Chondrocyte (in vitro differentiated cells): ENCODE data around the gene TEX261. TPM values are rescaled to one million over a fixed set of nuclear protein-coding genes. Genes with fewer than 3 reads are reported as not detected.

Experiments used
- DNase-seq: peaks from one replicate; pipeline ENCODE4 v3.0.0; 2021; ENCODE audit warnings: mixed read lengths, low spot score
- H3K27ac Mint-ChIP-seq: one replicate; pipeline ENCODE4 v1.8.0; 2021; ENCODE audit warnings: mild to moderate bottlenecking, moderate library complexity, mixed read lengths; ENCODE audit not compliant: unreplicated experiment
- H3K27me3 Mint-ChIP-seq: 2 replicates; pipeline ENCODE4 v1.8.0; 2021; ENCODE audit warnings: low read depth, mixed read lengths
- H3K36me3 Mint-ChIP-seq: 2 replicates; pipeline ENCODE4 v1.8.0; 2021; ENCODE audit warnings: low read depth, mixed read lengths
- H3K4me1 Mint-ChIP-seq: 2 replicates; pipeline ENCODE4 v1.8.0; 2021; ENCODE audit warnings: low read depth, mild to moderate bottlenecking, mixed read lengths
- H3K4me3 Mint-ChIP-seq: one replicate; pipeline ENCODE4 v1.8.0; 2021; ENCODE audit warnings: mild to moderate bottlenecking, moderate library complexity, mixed read lengths; ENCODE audit not compliant: unreplicated experiment
- H3K9me3 Mint-ChIP-seq: 2 replicates; pipeline ENCODE4 v1.8.0; 2021; ENCODE audit warnings: low read depth, mixed read lengths
- CTCF ChIP-seq: fragments of 200-600 bp; sonication (generic); IDR thresholded peaks from 2 replicates; pipeline ENCODE4 v1.5.0; 2021; ENCODE audit warnings: antibody characterized with exemption, mild to moderate bottlenecking, moderate library complexity
- total RNA-seq: library from RNA; stranded (reverse); gene quantifications from 3 replicates; pipeline ENCODE4 v1.2.1, GENCODE V29; 2021

Gene TEX261
- total RNA-seq, 1 donor from 2014 or later, result 54.1 TPM

GRCh38 chr2:71005271-71006202 lies 10.9 kb upstream of the TEX261 start:
- DNase-seq, result no peak
- H3K27ac Mint-ChIP-seq, result no peak overlapping the region
- no peaks in the 10 kb centered on the region for H3K36me3 Mint-ChIP-seq
- H3K9me3 Mint-ChIP-seq, result no peaks in the 10 kb centered on the region
- TF ChIP-seq CTCF, result no peak
- H3K4me3 Mint-ChIP-seq, result no peak overlapping the region
- H3K27me3 Mint-ChIP-seq, result peaks cover 25% of the 10 kb centered on the region
- peaks cover 7% of the 10 kb centered on the region for H3K4me1 Mint-ChIP-seq

- no peaks in the 10 kb centered on the region for H3K9me3 Mint-ChIP-seq
- H3K4me3 Mint-ChIP-seq, result no peak overlapping the region
- H3K4me1 Mint-ChIP-seq, result peaks cover 8% of the 10 kb centered on the region
- H3K27ac Mint-ChIP-seq, result no peak overlapping the region
- peaks cover 19% of the 10 kb centered on the region for H3K27me3 Mint-ChIP-seq
- no peak for DNase-seq
- TF ChIP-seq CTCF, result no peak
- no peaks in the 10 kb centered on the region for H3K36me3 Mint-ChIP-seq
Observed at GRCh38 chr2:71004857-71005256, 10.2 kb upstream of the TEX261 start.

GRCh38 chr2:71003966-71004755 lies 9.5 kb upstream of the TEX261 start:
- DNase-seq, result no peak
- no peaks in the 10 kb centered on the region for H3K9me3 Mint-ChIP-seq
- H3K4me3 Mint-ChIP-seq, result no peak overlapping the region
- peaks cover 8% of the 10 kb centered on the region for H3K4me1 Mint-ChIP-seq
- no peak overlapping the region for H3K27ac Mint-ChIP-seq
- H3K36me3 Mint-ChIP-seq, result no peaks in the 10 kb centered on the region
- TF ChIP-seq CTCF, result no peak
- H3K27me3 Mint-ChIP-seq, result peaks cover 17% of the 10 kb centered on the region

- no peak overlapping the region for H3K4me3 Mint-ChIP-seq
- H3K4me1 Mint-ChIP-seq, result peaks cover 8% of the 10 kb centered on the region
- no peak for DNase-seq
- H3K9me3 Mint-ChIP-seq, result no peaks in the 10 kb centered on the region
- H3K27ac Mint-ChIP-seq, result no peak overlapping the region
- TF ChIP-seq CTCF, result no peak
- H3K27me3 Mint-ChIP-seq, result peaks cover 16% of the 10 kb centered on the region
- H3K36me3 Mint-ChIP-seq, result no peaks in the 10 kb centered on the region
Observed at GRCh38 chr2:71003396-71003795, 8.7 kb upstream of the TEX261 start.

GRCh38 chr2:71001981-71002570 lies 7.4 kb upstream of the TEX261 start:
- H3K27ac Mint-ChIP-seq, result no peak overlapping the region
- H3K27me3 Mint-ChIP-seq, result peaks cover 16% of the 10 kb centered on the region
- DNase-seq, result no peak
- H3K36me3 Mint-ChIP-seq, result no peaks in the 10 kb centered on the region
- H3K9me3 Mint-ChIP-seq, result no peaks in the 10 kb centered on the region
- TF ChIP-seq CTCF, result no peak
- peaks cover 8% of the 10 kb centered on the region for H3K4me1 Mint-ChIP-seq
- H3K4me3 Mint-ChIP-seq, result no peak overlapping the region
